SK-N-SH treated with all-trans-retinoic acid at 6 μM for 48 hours (cell line): ENCODE measurements around the gene PLGRKT.

Experiments used
- ARNTL ChIP-seq: fragments of 450-650 bp; formaldehyde crosslinking; IDR thresholded peaks from 2 replicates; pipeline ENCODE4 v1.5.0; 2020; ENCODE audit warnings: low read depth, mild to moderate bottlenecking, moderate library complexity, borderline replicate concordance
- BACH2 ChIP-seq: fragments of 250-450 bp; sonication (Bioruptor Pico); IDR thresholded peaks from 2 replicates; pipeline ENCODE4 v1.9.0; 2021; ENCODE audit warnings: mild to moderate bottlenecking, borderline replicate concordance
- CSRNP3 ChIP-seq: fragments of 250-450 bp; sonication (Bioruptor Pico); IDR thresholded peaks from 2 replicates; pipeline ENCODE4 v1.5.1; 2021; ENCODE audit warnings: mild to moderate bottlenecking, moderate library complexity
- ESRRG ChIP-seq: fragments of 250-450 bp; sonication (Bioruptor Pico); IDR thresholded peaks from 2 replicates; pipeline ENCODE4 v1.6.1; 2021; ENCODE audit warnings: mild to moderate bottlenecking
- GLIS3 ChIP-seq: fragments of 250-450 bp; sonication (Bioruptor Pico); IDR thresholded peaks from 2 replicates; pipeline ENCODE4 v1.5.0; 2020; ENCODE audit warnings: mild to moderate bottlenecking, moderate library complexity
- PPARA ChIP-seq: fragments of 250-450 bp; sonication (Bioruptor Pico); IDR thresholded peaks from 2 replicates; pipeline ENCODE4 v1.5.0; 2020; ENCODE audit warnings: mild to moderate bottlenecking, borderline replicate concordance
- RARB ChIP-seq: fragments of 250-450 bp; sonication (Bioruptor Pico); IDR thresholded peaks from 2 replicates; pipeline ENCODE4 v1.8.0; 2021; ENCODE audit warnings: mild to moderate bottlenecking, moderate library complexity
- TOX ChIP-seq: fragments of 250-450 bp; sonication (Bioruptor Pico); IDR thresholded peaks from 2 replicates; pipeline ENCODE4 v1.8.0; 2021; ENCODE audit warnings: mild to moderate bottlenecking, moderate library complexity, borderline replicate concordance
- ZC3H10 ChIP-seq: fragments of 250-450 bp; sonication (Bioruptor Pico); IDR thresholded peaks from 2 replicates; pipeline ENCODE4 v1.5.1; 2021; ENCODE audit warnings: mild to moderate bottlenecking, moderate library complexity
- ZFP3 ChIP-seq: fragments of 250-450 bp; sonication (Bioruptor Pico); IDR thresholded peaks from 2 replicates; pipeline ENCODE4 v1.5.0; 2020; ENCODE audit warnings: mild to moderate bottlenecking, moderate library complexity
- ZFP30 ChIP-seq: fragments of 450-650 bp; formaldehyde crosslinking; IDR thresholded peaks from 2 replicates; pipeline ENCODE4 v1.5.0; 2022; ENCODE audit warnings: mild to moderate bottlenecking, moderate library complexity
- ZNF565 ChIP-seq: fragments of 450-650 bp; formaldehyde crosslinking; conservative IDR thresholded peaks from 2 replicates; pipeline ENCODE4 v1.5.0; 2020; ENCODE audit warnings: low read depth, mild to moderate bottlenecking, moderate library complexity
- TF ChIP-seq, protein P1 (sequence below): fragments of 250-450 bp; sonication (Bioruptor Pico); IDR thresholded peaks from 2 replicates; pipeline ENCODE4 v1.8.0; 2020; ENCODE audit warnings: mild to moderate bottlenecking, moderate library complexity, borderline replicate concordance
- TF ChIP-seq, protein P2 (sequence below): fragments of 250-450 bp; sonication (Bioruptor Pico); IDR thresholded peaks from 2 replicates; pipeline ENCODE4 v1.5.1; 2020; ENCODE audit warnings: low read depth, mild to moderate bottlenecking, moderate library complexity

DNA sequence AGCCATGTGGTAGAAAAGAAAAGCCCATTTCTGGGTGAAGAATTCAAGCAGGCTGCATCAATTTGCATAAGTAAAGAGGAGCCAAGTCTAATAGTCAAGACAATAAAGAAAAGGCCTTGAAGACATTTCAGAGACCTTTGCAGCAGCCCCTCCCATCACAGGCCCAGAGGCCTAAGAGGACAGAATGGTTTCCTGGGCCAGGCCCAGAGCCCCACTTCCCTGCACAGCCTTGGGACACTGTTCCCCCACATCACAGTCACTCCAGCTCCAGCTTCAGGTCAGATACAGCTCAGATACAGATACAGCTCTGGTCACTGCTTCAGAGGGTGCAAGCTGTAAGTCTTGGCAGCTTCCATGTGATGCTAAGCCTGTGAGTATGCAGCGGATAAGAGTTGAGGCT lies 29.1 kb downstream of the PLGRKT start:
- TF ChIP-seq ZFP3 (CRISPR knock-in tag) (no peak), ARNTL (CRISPR knock-in tag) (no peak), TOX (no peak), ZNF565 (CRISPR knock-in tag) (no peak), ZFP30 (CRISPR knock-in tag) (no peak), ESRRG (no peak), BACH2 (CRISPR knock-in tag) (no peak), PPARA (CRISPR knock-in tag) (no peak), ZC3H10 (CRISPR knock-in tag) (no peak), GLIS3 (CRISPR knock-in tag) (no peak), CSRNP3 (no peak), RARB (CRISPR knock-in tag) (no peak)
- TF ChIP-seq, protein P1, sequence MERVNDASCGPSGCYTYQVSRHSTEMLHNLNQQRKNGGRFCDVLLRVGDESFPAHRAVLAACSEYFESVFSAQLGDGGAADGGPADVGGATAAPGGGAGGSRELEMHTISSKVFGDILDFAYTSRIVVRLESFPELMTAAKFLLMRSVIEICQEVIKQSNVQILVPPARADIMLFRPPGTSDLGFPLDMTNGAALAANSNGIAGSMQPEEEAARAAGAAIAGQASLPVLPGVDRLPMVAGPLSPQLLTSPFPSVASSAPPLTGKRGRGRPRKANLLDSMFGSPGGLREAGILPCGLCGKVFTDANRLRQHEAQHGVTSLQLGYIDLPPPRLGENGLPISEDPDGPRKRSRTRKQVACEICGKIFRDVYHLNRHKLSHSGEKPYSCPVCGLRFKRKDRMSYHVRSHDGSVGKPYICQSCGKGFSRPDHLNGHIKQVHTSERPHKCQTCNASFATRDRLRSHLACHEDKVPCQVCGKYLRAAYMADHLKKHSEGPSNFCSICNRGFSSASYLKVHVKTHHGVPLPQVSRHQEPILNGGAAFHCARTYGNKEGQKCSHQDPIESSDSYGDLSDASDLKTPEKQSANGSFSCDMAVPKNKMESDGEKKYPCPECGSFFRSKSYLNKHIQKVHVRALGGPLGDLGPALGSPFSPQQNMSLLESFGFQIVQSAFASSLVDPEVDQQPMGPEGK = no peak
- TF ChIP-seq, protein P2, sequence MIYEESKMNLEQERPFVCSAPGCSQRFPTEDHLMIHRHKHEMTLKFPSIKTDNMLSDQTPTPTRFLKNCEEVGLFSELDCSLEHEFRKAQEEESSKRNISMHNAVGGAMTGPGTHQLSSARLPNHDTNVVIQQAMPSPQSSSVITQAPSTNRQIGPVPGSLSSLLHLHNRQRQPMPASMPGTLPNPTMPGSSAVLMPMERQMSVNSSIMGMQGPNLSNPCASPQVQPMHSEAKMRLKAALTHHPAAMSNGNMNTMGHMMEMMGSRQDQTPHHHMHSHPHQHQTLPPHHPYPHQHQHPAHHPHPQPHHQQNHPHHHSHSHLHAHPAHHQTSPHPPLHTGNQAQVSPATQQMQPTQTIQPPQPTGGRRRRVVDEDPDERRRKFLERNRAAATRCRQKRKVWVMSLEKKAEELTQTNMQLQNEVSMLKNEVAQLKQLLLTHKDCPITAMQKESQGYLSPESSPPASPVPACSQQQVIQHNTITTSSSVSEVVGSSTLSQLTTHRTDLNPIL = no peak
